Measurements from ENCODE around the gene FAR1. TPM values are rescaled to one million over a fixed set of nuclear protein-coding genes. Genes with fewer than 3 reads are reported as not detected.
A peak's percentile ranks its signal among the peaks of the same experiment; 100 is the strongest.

Gene FAR1
- polyA plus RNA-seq, 3 donors, result 69.9 to 82.6 (median 79.0) TPM

DNA sequence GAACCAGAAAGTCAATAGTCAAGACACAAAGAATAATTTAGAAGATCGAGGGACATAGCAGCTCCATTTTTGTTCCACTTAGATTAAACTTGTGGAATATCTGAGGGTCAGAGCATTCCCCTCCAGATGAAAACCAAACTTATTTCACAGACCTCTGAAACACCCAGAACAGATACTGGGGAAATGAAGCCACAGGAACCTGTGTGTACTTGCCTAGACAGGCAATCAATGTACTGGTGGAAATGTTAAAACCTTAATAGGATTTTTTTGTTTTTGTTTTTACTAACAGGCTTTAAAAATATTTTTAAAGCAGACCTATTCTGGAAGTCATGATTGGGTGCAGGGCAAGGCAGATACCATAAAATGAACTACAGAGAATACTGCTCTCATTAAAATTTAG lies 4.1 kb upstream of the FAR1 start:
- DNase-seq (ENCODE audit: extremely low read depth in 1 of 11, low read depth in 9 of 11, low spot score in 4 of 11), result no peak

- no peak for DNase-seq (ENCODE audit: extremely low read depth in 1 of 11, low read depth in 9 of 11, low spot score in 4 of 11)
These were observed 1.8 kb upstream of the FAR1 start for GRCh38 chr11:13666708-13667107.

GRCh38 chr11:13667245-13667644 lies 1.2 kb upstream of the FAR1 start:
- no peak for DNase-seq (ENCODE audit: extremely low read depth in 1 of 11, low read depth in 9 of 11, low spot score in 4 of 11)

DNA sequence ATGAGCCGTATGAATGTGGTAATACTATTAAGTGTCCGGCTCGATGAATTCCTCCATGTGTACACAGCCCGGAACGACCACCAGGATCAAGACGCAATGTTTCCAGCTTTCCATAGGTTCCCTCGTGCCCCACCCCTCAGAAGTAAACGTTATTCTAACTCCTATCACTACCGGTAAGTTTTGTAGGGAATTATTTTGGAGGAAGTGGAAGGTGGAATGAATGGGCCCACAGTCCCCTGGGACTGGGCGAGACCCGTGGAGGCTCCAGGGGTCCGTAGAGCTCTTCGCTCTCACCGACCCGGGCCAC lies 720 bp upstream of the FAR1 start:
- peak in 1 of 11 donors; percentile 20 for DNase-seq (ENCODE audit: extremely low read depth in 1 of 11, low read depth in 9 of 11, low spot score in 4 of 11)

DNA sequence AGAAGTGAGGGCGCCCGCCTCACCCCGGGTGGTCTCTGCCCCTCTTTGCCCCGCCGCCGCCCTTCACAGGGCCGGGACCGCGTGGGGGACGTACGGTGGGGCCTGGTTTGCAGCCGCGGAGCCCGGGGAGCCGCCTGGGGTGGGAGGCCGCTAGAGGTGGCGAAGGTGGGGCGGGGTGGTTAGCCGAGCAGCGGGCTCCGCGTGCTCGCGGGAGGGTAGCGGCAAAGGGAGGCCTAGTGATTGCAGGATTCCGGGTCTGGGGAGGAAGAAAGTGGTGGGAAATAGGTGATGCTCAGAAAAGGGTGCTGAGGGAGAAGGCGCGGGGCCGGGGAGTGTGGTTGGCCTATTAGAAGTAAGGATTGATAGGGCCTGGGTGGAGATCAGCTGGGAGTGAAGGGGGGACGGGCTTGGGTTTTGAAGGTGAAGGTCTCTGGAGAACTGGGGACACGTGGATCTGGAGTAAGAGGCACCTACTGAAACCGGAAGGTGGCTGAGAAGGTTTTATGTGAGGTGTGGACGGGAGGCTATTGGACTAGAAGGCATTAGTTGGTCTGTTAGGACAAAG lies 571 bp downstream of the FAR1 start:
- peak in 6 of 11 donors; percentile 13 to 34 (median 23) for DNase-seq (ENCODE audit: extremely low read depth in 1 of 11, low read depth in 9 of 11, low spot score in 4 of 11)

- no peak for DNase-seq (ENCODE audit: extremely low read depth in 1 of 11, low read depth in 9 of 11, low spot score in 4 of 11)
These were observed 1.3 kb downstream of the FAR1 start for GRCh38 chr11:13669544-13670488.

- no peak for DNase-seq (ENCODE audit: extremely low read depth in 1 of 11, low read depth in 9 of 11, low spot score in 4 of 11)
These were observed 4.2 kb downstream of the FAR1 start for GRCh38 chr11:13672576-13673210.

GRCh38 chr11:13674799-13675509 lies 6.5 kb downstream of the FAR1 start:
- no peak for DNase-seq (ENCODE audit: extremely low read depth in 1 of 11, low read depth in 9 of 11, low spot score in 4 of 11)

- DNase-seq (ENCODE audit: extremely low read depth in 1 of 11, low read depth in 9 of 11, low spot score in 4 of 11), result no peak
These were observed 8.1 kb downstream of the FAR1 start for GRCh38 chr11:13676576-13676975.

DNA sequence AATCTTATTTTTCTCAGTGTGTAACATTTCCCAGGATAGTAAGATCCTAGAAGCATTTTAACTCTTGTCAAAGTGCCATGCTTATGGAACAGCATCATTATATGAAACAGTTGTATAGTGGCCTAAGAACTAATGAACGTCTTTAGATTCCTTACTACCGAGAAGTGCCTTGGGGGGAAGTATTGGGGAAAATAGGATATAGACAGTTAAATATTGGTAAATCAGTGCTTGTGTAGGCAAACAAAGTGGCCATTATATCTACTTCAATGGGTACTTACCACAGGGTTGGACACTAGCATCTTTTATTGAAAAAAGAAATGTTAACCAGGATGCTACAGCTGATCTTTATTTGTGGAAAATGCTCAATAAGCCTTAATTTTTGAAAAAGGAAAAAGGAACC lies 11.3 kb downstream of the FAR1 start:
- no peak for DNase-seq (ENCODE audit: extremely low read depth in 1 of 11, low read depth in 9 of 11, low spot score in 4 of 11)

GRCh38 chr11:13680501-13681264 lies 12.2 kb downstream of the FAR1 start:
- DNase-seq (ENCODE audit: extremely low read depth in 1 of 11, low read depth in 9 of 11, low spot score in 4 of 11), result no peak

DNA sequence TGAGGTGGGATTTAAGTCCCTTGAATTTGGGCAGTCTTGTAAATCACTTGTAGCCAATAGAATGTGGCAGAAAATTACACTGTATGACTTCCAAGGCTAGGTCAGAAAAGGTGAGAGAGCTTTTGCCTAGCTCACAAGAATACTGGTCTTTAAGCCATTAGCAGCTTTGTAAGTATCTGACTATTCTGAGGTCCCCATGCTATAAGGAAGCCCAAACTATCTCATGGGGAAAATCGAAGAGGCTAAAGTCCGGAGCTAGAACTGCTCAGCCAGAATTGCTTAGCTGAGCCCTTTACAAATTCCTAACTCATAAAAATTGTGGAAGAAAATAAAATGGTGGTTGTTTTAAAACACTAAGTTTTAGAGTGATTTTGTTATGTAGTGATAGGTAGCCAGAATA lies 13.0 kb downstream of the FAR1 start:
- no peak for DNase-seq (ENCODE audit: extremely low read depth in 1 of 11, low read depth in 9 of 11, low spot score in 4 of 11)

DNA sequence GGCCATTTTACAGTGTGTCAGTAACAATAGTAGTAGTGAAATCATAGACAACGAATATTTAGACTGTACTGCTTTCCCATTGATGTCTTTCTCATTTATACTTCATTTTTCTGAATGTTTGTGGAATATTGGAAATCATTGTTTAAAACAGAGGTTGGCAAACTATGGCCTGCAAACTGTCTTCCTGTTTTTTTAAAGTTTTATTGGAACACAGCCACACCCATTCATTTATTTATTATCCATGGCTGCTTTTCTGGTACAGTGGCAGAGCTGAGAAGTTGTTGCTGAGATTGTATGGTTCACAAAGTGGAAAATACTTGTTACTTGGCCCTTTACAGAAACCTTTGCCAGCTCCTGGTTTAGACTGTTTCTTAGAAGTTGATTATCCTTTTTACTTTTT lies 13.7 kb downstream of the FAR1 start:
- no peak for DNase-seq (ENCODE audit: extremely low read depth in 1 of 11, low read depth in 9 of 11, low spot score in 4 of 11)

GRCh38 chr11:13685461-13686108 lies 17.1 kb downstream of the FAR1 start:
- DNase-seq (ENCODE audit: extremely low read depth in 1 of 11, low read depth in 9 of 11, low spot score in 4 of 11), result no peak

GRCh38 chr11:13686776-13687175 lies 18.3 kb downstream of the FAR1 start:
- DNase-seq (ENCODE audit: extremely low read depth in 1 of 11, low read depth in 9 of 11, low spot score in 4 of 11), result no peak

- no peak for DNase-seq (ENCODE audit: extremely low read depth in 1 of 11, low read depth in 9 of 11, low spot score in 4 of 11)
These were observed 18.8 kb downstream of the FAR1 start for GRCh38 chr11:13687271-13687670.

GRCh38 chr11:13691286-13691899 lies 22.9 kb downstream of the FAR1 start:
- DNase-seq (ENCODE audit: extremely low read depth in 1 of 11, low read depth in 9 of 11, low spot score in 4 of 11), result no peak

- DNase-seq (ENCODE audit: extremely low read depth in 1 of 11, low read depth in 9 of 11, low spot score in 4 of 11), result no peak
These were observed 23.7 kb downstream of the FAR1 start for GRCh38 chr11:13692172-13692571.
